Tibial artery (tissue), 4 donors: ENCODE results near the gene ATP8B3.

Experiments
- DNase-seq, 2 donors: peaks; one replicate each; pipeline ENCODE4 v3.0.0-alpha.2; 2019
- H3K27ac ChIP-seq, 2 donors: fragments of 200-600 bp; sonication (generic) in 1 of 2; 1 replicate in 1 of 2; 2 replicates in 1 of 2; pipeline ENCODE4 v1.5.1; 2018 to 2019; ENCODE audit warnings: mild to moderate bottlenecking in 1 of 2
- H3K27me3 ChIP-seq, 2 donors: fragments of 200-600 bp; sonication (generic) in 1 of 2; one replicate each; pipeline versions ENCODE4 v1.5.1 to v1.6.0; 2016 to 2019
- H3K36me3 ChIP-seq, 3 donors: fragments of 200-600 bp; sonication (generic) in 2 of 3; one replicate each; pipeline ENCODE4 v1.5.1; 2016 to 2019; ENCODE audit warnings: mild to moderate bottlenecking in 2 of 3
- H3K4me1 ChIP-seq, 4 donors: fragments of 200-600 bp; sonication (generic) in 2 of 4; 1 replicate in 3 of 4; 2 replicates in 1 of 4; pipeline ENCODE4 v1.5.1; 2016 to 2019
- H3K4me3 ChIP-seq, 2 donors: fragments of 200-600 bp; sonication (generic) in 1 of 2; 1 replicate in 1 of 2; 2 replicates in 1 of 2; pipeline ENCODE4 v1.5.1; 2018 to 2019; ENCODE audit warnings: mild to moderate bottlenecking in 2 of 2
- H3K9me3 ChIP-seq, 3 donors: fragments of 200-600 bp; sonication (generic) in 1 of 3; one replicate each; pipeline ENCODE4 v1.5.1; 2016 to 2019
- intact Hi-C: fragments of 100-400 bp; cut with DNase I; formaldehyde crosslinking; loops from one replicate; pipeline ENCODE4 v1.15.0; 2023; ENCODE audit warnings: low total_unique reads
- TF ChIP-seq, protein P1 (sequence below), 2 experiments: fragments of 200-600 bp in 1 of 2; fragments of 450-650 bp in 1 of 2; IDR thresholded peaks; one replicate each; pipeline ENCODE4 v1.5.1; 2017 to 2019; ENCODE audit warnings: antibody characterized with exemption in 2 of 2, mild to moderate bottlenecking in 1 of 2, moderate library complexity in 1 of 2

The ATP8B3 gene

DNA sequence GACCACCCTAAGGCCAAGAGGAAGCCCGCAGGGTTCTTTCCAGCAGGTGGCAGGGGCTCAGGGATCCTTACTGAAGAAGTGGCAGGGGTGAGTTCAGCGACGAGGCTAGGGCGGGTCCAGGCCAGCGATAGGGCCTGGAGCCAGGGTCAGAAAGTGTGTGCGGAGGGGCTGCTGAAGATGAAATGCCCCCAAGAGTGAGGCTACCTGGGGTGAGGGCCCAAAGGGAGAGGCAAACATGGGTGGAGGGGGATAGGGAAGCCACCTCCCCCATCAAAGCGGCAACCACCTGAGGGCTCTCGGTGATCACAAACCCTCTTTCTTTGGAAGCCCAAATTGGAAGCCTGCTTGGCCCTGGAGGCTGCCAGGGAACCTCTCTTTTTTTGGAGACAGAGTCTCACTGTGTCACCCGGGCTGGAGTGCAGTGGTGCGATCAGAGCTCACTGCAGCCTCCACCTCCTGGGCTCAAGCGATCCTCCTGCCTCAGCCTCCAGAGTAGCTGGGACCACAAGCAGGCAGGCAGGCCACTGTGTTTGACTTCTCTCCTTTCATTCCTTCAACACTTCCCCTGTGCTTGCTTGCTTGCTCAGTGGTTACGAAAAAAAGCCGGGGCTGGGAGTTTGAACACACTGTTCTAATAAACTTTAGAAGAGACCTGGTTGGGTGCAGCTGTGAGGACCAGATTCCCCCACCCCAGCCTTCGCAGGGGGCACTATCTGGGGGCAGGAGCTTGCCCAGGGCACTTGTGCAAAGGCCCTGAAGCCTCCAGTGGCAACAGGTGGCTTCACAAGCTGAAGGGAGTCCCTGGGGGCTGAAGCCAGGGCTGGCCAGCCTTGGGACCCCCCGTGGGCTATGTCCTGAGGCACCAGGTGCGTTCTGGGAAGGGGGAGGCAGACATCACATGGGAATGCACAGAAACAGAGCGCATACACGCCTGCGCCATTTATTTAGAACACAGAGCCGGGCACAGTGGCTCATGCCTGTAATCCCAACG is 1.4 kb upstream of the ATP8B3 start:
- no peak for DNase-seq
- Histone ChIP-seq H3K27me3 (no peaks in the 10 kb centered on the region), H3K9me3 (no peaks in the 10 kb centered on the region), H3K4me1 (peaks cover 0 to 28% (median 21%) of the 10 kb centered on the region in 4 donors), H3K4me3 (peak overlapping the region; percentile 53 to 60), H3K27ac (peak overlapping the region; percentile 29 to 73), H3K36me3 (peaks cover 30 to 42% (median 37%) of the 10 kb centered on the region in 3 donors)
- TF ChIP-seq, protein P1, sequence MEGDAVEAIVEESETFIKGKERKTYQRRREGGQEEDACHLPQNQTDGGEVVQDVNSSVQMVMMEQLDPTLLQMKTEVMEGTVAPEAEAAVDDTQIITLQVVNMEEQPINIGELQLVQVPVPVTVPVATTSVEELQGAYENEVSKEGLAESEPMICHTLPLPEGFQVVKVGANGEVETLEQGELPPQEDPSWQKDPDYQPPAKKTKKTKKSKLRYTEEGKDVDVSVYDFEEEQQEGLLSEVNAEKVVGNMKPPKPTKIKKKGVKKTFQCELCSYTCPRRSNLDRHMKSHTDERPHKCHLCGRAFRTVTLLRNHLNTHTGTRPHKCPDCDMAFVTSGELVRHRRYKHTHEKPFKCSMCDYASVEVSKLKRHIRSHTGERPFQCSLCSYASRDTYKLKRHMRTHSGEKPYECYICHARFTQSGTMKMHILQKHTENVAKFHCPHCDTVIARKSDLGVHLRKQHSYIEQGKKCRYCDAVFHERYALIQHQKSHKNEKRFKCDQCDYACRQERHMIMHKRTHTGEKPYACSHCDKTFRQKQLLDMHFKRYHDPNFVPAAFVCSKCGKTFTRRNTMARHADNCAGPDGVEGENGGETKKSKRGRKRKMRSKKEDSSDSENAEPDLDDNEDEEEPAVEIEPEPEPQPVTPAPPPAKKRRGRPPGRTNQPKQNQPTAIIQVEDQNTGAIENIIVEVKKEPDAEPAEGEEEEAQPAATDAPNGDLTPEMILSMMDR (IDR thresholded peaks at IDR 0.05) = no peak
- intact Hi-C loops = no loop called here

DNA sequence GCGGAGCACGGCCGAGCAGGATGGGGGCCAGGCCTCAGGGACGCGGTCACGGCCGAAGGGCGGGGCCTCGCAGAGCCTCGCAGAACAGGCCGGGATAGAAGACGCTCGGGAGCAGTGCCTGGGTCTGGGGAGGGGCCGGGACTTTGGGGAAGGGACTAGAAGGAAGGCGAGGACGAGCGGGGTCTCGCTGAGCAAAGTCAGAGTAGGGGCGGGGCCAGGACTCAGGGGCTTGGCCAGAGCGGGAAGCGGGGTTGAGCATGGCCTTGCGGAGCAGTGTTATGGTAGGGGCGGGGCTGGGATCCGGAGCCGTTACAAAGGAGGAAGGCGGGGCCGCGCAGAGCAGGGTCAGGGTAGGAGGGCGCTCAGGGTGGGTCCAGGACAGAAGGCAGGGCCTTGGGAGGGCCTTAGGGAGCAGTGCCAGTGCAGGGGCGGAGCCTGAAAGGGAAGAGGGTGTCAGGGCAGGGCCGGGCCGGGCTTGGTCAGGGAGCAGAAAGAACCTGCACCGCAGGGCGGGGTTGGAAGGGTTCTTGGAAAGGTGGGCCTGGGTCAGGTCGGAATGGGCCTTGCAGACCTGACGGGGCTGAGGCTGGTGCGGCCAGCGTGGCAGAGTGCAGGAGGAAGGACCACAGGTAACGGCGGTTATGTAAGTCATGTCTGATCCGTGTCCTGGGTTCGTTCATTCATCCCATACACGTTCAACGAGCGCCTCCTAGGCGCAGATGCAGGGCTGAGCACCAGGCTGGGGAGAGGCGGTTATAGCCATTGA is 533 bp upstream of the ATP8B3 start:
- no peaks in the 10 kb centered on the region for H3K27me3 ChIP-seq
- H3K4me3 ChIP-seq = peak overlapping the region; percentile 53 to 60
- H3K36me3 ChIP-seq = peaks cover 21 to 33% (median 28%) of the 10 kb centered on the region in 3 donors
- DNase-seq = peak; percentile 94 to 96
- TF ChIP-seq, protein P1 (IDR thresholded peaks at IDR 0.05) = peak; percentile 31 to 39
- peak overlapping the region; percentile 29 to 73 for H3K27ac ChIP-seq
- H3K4me1 ChIP-seq = peaks cover 0 to 28% (median 21%) of the 10 kb centered on the region in 4 donors
- intact Hi-C loops = no loop called here
- no peaks in the 10 kb centered on the region for H3K9me3 ChIP-seq

DNA sequence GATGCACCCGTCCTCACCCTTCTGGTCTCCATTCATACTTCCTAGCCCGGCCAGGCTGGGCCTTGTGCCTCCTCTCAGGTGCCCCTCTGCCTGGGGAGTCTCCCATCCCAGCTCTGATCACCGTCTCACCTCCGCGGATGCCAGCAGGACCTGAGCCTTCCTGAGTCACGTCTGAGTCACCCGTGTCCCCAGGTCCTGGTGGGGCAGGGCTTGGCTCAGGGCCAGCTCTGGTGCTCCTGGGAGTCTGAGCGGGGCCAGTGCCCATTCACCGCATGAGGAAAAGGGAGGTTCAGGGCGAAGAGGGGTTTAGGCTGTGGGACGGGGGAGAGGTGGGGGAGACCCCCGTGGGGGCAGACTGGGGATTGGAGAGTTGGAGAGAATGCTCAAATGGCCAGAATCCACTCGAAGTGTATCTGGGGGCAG is 593 bp downstream of the ATP8B3 start:
- Histone ChIP-seq H3K9me3 (no peaks in the 10 kb centered on the region), H3K4me3 (peak overlapping the region; percentile 53 to 60), H3K27me3 (no peaks in the 10 kb centered on the region), H3K4me1 (peaks cover 0 to 28% (median 21%) of the 10 kb centered on the region in 4 donors), H3K27ac (peak overlapping the region; percentile 29 to 73), H3K36me3 (peaks cover 10 to 22% (median 17%) of the 10 kb centered on the region in 3 donors)
- peak; percentile 70 to 91 for DNase-seq
- intact Hi-C loops = no loop called here
- TF ChIP-seq, protein P1 (IDR thresholded peaks at IDR 0.05) = no peak

DNA sequence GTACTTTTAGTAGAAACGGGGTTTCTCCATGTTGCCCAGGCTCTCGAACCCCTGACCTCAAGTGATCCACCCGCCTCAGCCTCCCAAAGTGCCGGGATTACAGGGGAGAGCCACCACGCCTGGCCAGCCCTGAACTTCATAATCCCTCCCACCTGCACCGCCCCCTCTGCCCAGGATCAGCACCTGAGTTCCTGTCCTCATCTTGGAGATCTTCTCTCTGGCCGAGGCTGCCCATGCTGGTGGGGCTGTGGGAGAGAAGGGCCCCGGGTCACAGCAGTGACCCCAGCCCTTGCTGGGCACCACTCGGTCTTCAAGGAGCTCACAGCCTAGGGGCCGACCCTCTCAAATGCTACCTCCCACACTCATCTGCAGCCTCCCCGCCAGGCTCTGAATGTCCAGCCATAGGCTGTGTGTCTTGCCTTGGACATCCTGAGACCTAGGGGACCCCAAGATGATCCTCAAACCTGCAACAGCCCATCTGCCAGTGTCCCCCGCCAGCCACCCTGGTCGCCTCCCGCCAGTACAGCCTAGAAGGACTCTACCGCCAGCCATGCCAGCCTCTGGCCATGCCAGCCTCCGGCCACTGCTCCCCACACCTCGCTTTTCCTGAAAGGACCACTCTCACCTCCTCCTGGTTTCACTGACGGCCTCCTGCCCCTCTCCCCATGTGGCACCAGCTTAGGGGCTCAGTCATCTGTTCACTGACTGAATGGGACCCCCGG is 1.5 kb downstream of the ATP8B3 start:
- DNase-seq = peak in 1 of 2 donors; percentile 67
- no peaks in the 10 kb centered on the region for H3K9me3 ChIP-seq
- TF ChIP-seq, protein P1 (IDR thresholded peaks at IDR 0.05) = no peak
- intact Hi-C loops = no loop called here
- H3K27me3 ChIP-seq = no peaks in the 10 kb centered on the region
- peak overlapping the region in 1 of 2 donors; percentile 73 for H3K27ac ChIP-seq
- H3K4me3 ChIP-seq = no peak overlapping the region
- H3K36me3 ChIP-seq = peaks cover 1 to 13% (median 8%) of the 10 kb centered on the region in 3 donors
- peaks cover 0 to 28% (median 21%) of the 10 kb centered on the region in 4 donors for H3K4me1 ChIP-seq

DNA sequence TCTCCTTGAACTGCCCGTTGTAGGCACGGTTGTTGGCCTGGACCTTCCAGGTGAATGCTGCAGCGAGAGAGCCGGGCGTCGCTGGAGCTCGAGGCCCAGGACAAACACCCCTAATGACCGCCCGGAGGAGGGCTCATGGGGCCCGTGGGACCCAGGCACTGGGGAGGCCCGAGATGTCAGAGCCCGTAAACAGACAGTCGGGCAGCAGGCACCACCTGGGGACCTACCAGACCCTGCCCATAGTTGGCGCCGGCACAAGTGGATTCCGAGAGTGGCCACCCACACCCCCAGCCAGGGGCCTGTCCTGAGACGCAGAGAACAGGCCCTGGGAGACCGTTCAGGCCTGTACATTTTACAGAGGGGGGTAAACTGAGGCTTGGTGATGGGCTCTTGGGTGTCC is 2.4 kb downstream of the ATP8B3 start:
- Histone ChIP-seq H3K9me3 (no peaks in the 10 kb centered on the region), H3K4me1 (peaks cover 0 to 28% (median 21%) of the 10 kb centered on the region in 4 donors), H3K27me3 (no peaks in the 10 kb centered on the region), H3K4me3 (no peak overlapping the region), H3K36me3 (peaks cover 0 to 4% (median 0%) of the 10 kb centered on the region in 3 donors), H3K27ac (no peak overlapping the region)
- intact Hi-C loops = no loop called here
- TF ChIP-seq, protein P1 (IDR thresholded peaks at IDR 0.05) = no peak
- no peak for DNase-seq
